Measurements from ENCODE around the gene PNRC2.

GRCh38 chr1:24004132-24004531, 44.5 kb downstream of the PNRC2 start:
- no peak for TF ChIP-seq CTCF (IDR thresholded peaks at IDR 0.05)
- no peak for TF ChIP-seq POLR2A (IDR thresholded peaks at IDR 0.05)
